Kidney glomerular epithelial cell (primary cell): ENCODE results near the gene GFOD2.

Experiments used
- DNase-seq: peaks from one replicate; lab custom pipeline; 2025; lab: John Stamatoyannopoulos, UW

The GFOD2 gene

DNA sequence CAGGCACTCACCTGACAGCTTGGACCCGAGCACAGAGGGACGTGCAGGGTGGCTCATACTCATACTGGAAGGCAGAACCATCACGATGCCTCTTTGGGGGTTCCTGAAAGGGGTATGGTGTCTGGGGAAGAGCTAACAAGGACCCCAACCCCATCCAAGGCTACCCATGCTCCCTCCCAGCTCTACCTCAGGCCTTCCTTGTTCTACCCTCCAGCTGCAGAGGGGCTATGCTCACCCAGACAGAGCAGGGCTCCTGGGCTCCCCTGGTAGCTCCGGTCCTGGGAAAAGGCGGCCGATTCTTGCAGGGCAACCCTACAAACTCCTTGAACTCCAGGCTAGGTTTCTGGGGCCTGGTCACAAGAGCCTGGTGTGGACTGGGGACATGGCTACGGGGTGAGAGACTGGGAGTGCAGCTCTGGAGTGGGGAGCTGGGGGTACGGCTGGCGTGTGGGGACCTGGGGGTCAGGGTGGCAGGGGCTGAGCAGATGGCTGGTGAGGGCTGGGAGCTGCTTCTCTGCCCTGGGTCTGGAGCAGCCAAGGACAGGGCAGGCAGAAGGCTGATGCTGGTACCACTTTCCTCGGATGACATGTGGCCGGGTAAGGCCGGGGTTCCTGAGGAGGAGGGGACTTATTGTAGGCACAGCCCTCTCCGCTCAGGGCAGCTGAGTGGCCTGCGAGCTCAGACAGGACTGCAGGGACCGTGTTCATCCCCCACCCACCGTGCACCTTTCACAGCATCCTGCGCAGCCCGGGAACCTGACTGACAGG is 61.2 kb downstream of the GFOD2 start:
- DNase-seq: no peak

DNA sequence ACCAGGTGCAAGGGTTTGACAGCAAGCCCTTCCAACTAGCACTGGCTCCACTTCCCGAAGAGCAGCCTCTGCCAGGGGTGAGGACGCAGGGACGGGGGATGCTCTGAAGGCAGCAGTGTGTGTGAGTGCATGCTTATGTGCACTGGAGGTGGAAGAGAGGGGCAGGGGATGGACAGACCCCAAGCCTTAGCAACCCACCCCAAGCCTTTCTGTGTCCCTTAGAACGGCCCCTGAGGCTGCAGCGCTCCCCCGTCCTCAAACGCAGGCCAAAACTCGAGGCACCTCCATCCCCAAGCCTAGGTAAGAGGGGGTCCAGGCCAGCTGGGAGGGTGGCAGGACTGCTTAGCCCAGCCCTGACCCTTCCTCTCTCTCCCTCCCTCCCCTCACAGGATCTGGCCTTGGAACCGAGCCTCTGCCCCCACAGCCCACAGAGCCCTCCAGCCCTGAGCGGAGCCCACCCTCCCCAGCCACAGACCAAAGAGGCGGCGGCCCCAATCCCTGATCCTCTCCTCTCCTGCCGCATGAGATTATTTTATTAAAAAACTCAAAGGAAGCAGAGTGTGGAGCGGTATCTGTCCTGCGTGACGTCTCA is 62.0 kb downstream of the GFOD2 start:
- no peak for DNase-seq

GRCh38 chr16:67656344-67657016 is 62.6 kb downstream of the GFOD2 start:
- no peak for DNase-seq

DNA sequence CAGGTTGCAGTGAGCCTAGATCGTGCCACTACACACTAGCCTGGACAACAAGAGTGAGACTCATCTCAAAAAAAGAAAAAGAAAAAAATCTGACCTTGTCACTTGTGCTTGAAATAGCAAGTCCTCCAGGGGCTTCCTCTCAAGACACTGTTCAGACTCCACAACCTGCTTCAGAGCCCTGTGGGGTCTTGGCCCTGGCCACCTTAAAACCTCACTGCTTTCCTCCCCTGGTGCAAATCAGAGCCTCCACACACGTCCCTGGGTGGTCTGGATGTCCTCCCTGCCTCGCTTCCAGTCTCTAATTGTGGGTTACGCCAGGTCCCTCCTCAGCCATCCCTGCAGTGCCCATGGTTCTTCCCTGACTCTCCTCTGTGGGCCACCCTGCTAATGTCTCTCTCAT is 63.8 kb downstream of the GFOD2 start:
- DNase-seq: no peak

- no peak for DNase-seq
Measured at GRCh38 chr16:67654403-67654911, 64.7 kb downstream of the GFOD2 start.

DNA sequence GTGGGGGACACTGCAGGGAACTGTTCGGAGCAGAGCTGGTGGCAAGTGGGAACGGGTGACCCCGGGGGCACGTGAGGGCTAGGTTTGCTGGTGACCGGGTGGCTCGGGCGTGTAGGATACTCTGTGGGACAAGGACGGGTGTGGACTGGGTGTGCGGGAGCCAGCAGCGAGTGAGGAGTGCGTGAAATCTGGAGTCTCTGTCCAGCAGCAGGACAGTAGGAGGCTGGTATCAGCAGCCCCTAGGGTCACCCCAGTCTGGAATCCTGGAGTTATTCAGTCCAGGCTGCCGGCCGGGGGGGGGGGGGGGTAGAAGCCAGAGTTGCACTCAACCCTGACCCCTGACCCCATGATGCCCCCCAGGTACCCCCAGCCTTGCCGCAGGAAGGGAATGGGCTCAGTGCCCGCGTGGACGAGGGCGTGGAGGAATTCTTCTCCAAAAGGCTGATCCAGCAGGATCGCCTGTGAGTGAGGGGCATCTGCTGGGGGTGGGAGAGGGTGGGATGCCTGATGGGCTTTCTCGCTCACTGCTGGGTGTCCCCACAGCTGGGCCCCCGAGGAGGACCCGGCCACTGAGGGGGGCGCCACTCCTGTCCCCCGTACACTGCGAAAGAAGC is 65.2 kb downstream of the GFOD2 start:
- no peak for DNase-seq

DNA sequence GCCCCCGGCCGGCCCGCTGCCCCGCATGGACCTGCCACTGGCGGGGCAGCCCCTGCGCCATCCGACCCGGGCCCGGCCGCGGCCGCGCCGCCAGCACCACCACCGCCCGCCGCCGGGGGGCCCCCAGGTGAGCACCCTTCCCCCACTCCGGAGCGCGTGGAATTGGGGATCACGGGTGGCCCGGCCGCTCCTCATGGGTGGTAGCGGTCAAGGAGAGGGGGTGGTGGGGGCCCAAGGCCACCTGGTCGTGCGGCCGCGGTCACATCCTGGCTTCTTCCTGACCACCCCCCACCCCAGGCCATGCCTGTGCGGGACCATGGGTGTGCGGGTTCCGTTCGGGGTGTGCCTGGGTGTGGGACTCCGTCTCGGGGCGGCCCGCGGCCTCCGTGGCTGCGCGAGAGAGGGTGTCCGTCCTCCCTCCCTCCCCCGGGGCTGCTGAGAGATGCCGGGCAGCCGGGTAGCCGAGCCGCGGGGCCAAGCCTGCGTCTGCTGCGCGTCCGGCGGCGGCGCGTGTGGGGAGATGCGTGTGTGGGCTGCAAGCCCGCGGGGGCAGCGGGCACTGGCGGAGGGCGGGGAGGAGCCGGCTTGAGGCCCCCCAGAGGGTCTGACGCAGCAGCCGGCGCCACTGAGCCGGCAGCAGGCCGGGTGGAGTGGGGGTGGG is 65.9 kb downstream of the GFOD2 start:
- DNase-seq: no peak

GRCh38 chr16:67652578-67653127 is 66.5 kb downstream of the GFOD2 start:
- peak; percentile 5 for DNase-seq

DNA sequence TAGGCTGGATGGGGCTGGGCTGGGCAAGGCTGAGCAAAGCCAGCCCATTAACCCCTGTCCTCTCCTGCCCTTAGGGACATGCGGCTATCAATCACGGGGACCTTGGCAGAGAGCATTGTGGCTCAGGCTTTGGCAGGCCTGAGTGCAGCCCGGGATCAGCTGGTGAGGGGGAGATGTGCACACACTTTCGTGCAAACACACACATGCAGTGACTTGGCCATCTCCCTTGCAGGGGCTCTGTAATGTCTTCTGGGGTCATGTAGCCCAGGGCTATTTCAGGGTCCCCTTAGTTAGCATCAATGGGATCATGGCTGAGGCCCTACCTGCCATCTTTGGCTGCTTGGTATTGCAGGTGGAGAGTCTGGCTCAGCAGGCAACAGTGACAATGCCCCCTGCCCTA is 67.3 kb downstream of the GFOD2 start:
- no peak for DNase-seq

GRCh38 chr16:67651039-67651438 is 68.1 kb downstream of the GFOD2 start:
- DNase-seq: no peak

GRCh38 chr16:67650023-67650422 is 69.1 kb downstream of the GFOD2 start:
- no peak for DNase-seq

GRCh38 chr16:67649494-67649931 is 69.6 kb downstream of the GFOD2 start:
- no peak for DNase-seq

DNA sequence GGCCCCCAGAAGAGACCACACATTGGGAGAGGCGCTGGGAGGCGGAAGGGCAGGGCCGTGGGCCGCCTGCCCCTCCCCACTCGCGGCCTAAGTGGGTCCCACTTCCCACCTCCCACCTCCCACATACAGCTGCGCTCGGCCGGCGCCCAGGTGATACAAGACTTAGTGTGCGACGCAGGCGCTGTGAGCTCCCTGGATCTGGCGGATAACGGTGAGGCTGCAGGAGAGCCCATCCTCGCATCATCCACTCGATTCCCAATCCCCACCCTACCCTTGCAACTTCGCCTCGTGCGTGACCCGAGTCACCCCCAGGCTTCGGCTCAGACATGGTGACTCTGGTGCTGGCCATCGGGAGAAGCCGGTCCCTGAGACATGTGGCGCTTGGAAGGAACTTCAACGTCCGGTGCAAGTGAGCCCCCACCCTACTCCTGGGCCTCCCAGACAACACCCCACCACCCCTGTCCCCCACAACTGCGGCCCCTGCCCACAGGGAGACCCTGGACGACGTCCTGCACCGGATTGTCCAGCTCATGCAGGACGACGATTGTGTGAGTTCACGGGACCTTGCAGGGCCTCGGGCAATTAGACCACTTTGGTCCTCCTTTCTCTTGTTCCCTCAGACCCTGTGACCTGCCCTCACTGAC is 70.2 kb downstream of the GFOD2 start:
- DNase-seq: no peak

DNA sequence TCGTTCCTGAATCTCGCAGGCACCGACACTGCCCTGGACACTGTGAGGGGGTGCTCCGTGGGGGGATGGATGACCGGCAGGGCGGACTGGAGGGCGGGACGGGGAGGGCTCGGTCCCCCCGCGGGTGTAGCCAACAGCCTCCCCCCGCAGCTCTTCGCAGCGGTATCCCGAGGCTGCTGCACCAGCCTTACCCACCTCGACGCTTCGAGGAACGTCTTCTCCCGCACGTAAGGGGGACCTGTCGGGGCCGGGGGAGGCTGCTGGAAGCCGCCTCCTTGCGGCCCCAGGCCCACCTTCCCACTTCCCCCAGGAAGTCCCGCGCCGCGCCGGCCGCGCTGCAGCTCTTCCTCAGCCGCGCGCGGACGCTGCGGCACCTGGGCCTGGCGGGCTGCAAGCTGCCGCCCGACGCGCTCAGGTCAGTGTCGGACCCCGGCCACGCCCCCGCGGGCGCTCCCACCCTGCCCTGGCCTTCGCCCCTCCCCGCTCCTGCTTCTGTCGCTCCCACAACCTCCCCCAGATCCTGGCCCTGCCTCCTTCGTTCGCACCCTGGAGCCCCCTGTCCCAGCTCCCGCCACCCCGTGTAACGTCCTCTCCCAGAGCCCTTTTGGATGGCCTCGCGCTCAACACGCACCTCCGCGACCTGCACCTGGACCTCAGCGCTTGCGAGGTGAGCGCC is 70.9 kb downstream of the GFOD2 start:
- no peak for DNase-seq

DNA sequence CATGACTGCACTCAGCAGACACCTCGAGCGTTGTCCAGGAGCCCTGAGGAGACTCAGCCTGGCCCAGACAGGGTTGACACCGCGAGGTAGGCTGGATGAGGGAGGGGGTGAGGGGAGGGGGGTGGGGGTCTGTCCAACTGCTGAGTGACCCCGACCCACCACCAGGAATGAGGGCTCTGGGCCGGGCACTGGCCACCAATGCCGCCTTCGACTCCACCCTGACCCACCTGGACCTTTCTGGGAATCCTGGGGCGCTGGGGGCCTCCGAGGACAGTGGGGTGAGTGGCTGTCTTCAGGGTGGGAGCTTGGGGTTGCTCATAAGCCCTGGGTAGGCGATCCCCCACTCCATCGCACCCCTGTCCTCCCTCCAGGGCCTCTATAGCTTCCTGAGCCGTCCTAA is 71.4 kb downstream of the GFOD2 start:
- DNase-seq: no peak

GRCh38 chr16:67647111-67647651 is 71.9 kb downstream of the GFOD2 start:
- DNase-seq: no peak

- no peak for DNase-seq
Measured at GRCh38 chr16:67645397-67646121, 73.6 kb downstream of the GFOD2 start.

GRCh38 chr16:67644038-67644437 is 75.1 kb downstream of the GFOD2 start:
- DNase-seq: no peak
